Heart right ventricle (tissue), 16 donors: ENCODE measurements around the gene ECSIT. TPM values are rescaled to one million over a fixed set of nuclear protein-coding genes. Genes with fewer than 3 reads are reported as not detected.

ENCODE experiments used
- ATAC-seq, 8 donors: fragments of 200-7000 bp; cut with Tn5 transposase; one replicate each; pipeline ENCODE4 v1.9.1; 2020; ENCODE audit warnings: mild to moderate bottlenecking in 8 of 8, moderate library complexity in 8 of 8, moderate number of reproducible peaks in 1 of 8
- DNase-seq, 2 donors: peaks; one replicate each; pipeline ENCODE4 v3.0.0-alpha.2; 2020
- H3K27ac ChIP-seq, 10 donors: fragments of 200-600 bp; sonication (generic) in 2 of 10; one replicate each; pipeline versions ENCODE4 v1.5.0 to v1.8.0; 2020 to 2022; ENCODE audit warnings: mild to moderate bottlenecking in 3 of 10
- H3K27me3 ChIP-seq, 7 donors: fragments of 200-600 bp; one replicate each; pipeline ENCODE4 v1.8.0; 2021 to 2022; ENCODE audit warnings: mild to moderate bottlenecking in 2 of 7
- H3K36me3 ChIP-seq, 9 donors: fragments of 200-600 bp; sonication (generic) in 1 of 9; one replicate each; pipeline versions ENCODE4 v1.5.0 to v1.8.0; 2020 to 2022; ENCODE audit warnings: mild to moderate bottlenecking in 2 of 9
- H3K4me1 ChIP-seq, 9 donors: fragments of 200-600 bp; sonication (generic) in 1 of 9; one replicate each; pipeline versions ENCODE4 v1.5.0 to v1.8.0; 2020 to 2022; ENCODE audit warnings: mild to moderate bottlenecking in 4 of 9
- H3K4me3 ChIP-seq, 10 donors: fragments of 200-600 bp; sonication (generic) in 2 of 10; one replicate each; pipeline versions ENCODE4 v1.5.0 to v1.8.0; 2020 to 2022; ENCODE audit warnings: mild to moderate bottlenecking in 7 of 10, moderate library complexity in 2 of 10
- H3K9me3 ChIP-seq, 11 donors: fragments of 200-600 bp in 10 of 11; sonication (generic) in 2 of 11; one replicate each; pipeline versions ENCODE4 v1.5.0 to v1.8.0; 2013 to 2022; ENCODE audit warnings: mild to moderate bottlenecking in 2 of 11, control low read depth in 1 of 11, moderate library complexity in 1 of 11
- WGBS, 2 donors: extraction: QIAGEN DNeasy Blood & Tissue Kit; methylation state at CpG; one replicate each; pipeline ENCODE4 v1.1.7; 2013; ENCODE audit warnings: inconsistent platforms in 1 of 2; 5-methylcytosine and 5-hydroxymethylcytosine counted together
- intact Hi-C, 10 donors: fragments of 100-400 bp; cut with DNase I; formaldehyde crosslinking; loops; one replicate each; pipeline versions ENCODE4 v1.11.1 to v1.14.2; 2022
- microRNA-seq, 2 donors: library from miRNA; unstranded; fragments of <30 nt; microRNA quantifications; one replicate each; pipeline ENCODE4 v1.2.0, GENCODE V29; 2021
- polyA plus RNA-seq, 2 donors: library from polyadenylated mRNA; stranded (reverse); fragments of 200-250 nt; gene quantifications; one replicate each; pipeline ENCODE4 v1.2.3, GENCODE V29; 2013
- total RNA-seq, 10 donors: library from RNA; stranded (reverse); fragmentation: NEBNext Ultra II Directional in 3 of 10; extraction: Animal tissue kit (Norgen Biotek cat#: 25700) in 3 of 10; gene quantifications; one replicate each; pipeline versions ENCODE4 v1.2.1 to v1.2.4, GENCODE V29; 2021 to 2023
- TF ChIP-seq, protein P1 (sequence below), 9 donors: fragments of 200-600 bp; sonication (generic) in 2 of 9; IDR thresholded peaks; one replicate each; pipeline versions ENCODE4 v1.5.0 to v1.8.0; 2021 to 2022; ENCODE audit warnings: antibody characterized with exemption in 9 of 9, mild to moderate bottlenecking in 5 of 9, moderate library complexity in 1 of 9
- donor health status: Arrhythmogenic right ventricular cardiomyopathy.
- donor health status: ischemic (EF 13 %, LVEDD 7.1; RV severe dilation, severe dysfunction).
- donor health status: healthy with polysubstance abuse.
- donor health status: DM: no; HTN: yes; CAD: no.
- donor health status: DM: no; HTN: no; CAD: no.
- donor health status: ischemic (EF 25% LVEDD 6.9; RV normal size, moderate dysfunction).
- donor health status: ischemic (EF 25% LVEDD 5.7; RV mildly dilated, moderate dysfunction).
- donor health status: healthy.
- donor health status: DM: yes; HTN: yes; CAD: no.
- donor health status: Ischemic cardiomyopathy.
- donor health status: ischemic (EF 35%, LVEDD 5.7; RV mildly dilated, moderate dysfunction).
- donor health status: nonischemic (EF 11% LVEDD 7.7; RV severe dilation, severe dysfunction).
- donor health status: DM: yes; HTN: yes; CAD: no.
- donor health status: PGD.
- donor health status: ischemic (EF 29% LVEDD 5.4; RV normal size, mild dysfunction).
- donor health status: nonischemic (EF 23%, LVEDD 6.1; RV moderate dilation, normal function).

The ECSIT gene
- total and polyA plus RNA-seq, 12 donors = 86.8 to 226 (median 139) TPM

GRCh38 chr19:11458236-11458900, 70.6 kb downstream of the ECSIT start:
- ATAC-seq (peak in 1 of 8 donors; percentile 36), DNase-seq (no peak)
- intact Hi-C loops = no loop called here
- Histone ChIP-seq H3K9me3 (no peaks in the 10 kb centered on the region), H3K4me1 (no peaks in the 10 kb centered on the region), H3K4me3 (no peak overlapping the region), H3K27me3 (peaks cover 0 to 23% (median 16%) of the 10 kb centered on the region in 7 donors), H3K27ac (no peak overlapping the region), H3K36me3 (no peaks in the 10 kb centered on the region)
- TF ChIP-seq, protein P1, sequence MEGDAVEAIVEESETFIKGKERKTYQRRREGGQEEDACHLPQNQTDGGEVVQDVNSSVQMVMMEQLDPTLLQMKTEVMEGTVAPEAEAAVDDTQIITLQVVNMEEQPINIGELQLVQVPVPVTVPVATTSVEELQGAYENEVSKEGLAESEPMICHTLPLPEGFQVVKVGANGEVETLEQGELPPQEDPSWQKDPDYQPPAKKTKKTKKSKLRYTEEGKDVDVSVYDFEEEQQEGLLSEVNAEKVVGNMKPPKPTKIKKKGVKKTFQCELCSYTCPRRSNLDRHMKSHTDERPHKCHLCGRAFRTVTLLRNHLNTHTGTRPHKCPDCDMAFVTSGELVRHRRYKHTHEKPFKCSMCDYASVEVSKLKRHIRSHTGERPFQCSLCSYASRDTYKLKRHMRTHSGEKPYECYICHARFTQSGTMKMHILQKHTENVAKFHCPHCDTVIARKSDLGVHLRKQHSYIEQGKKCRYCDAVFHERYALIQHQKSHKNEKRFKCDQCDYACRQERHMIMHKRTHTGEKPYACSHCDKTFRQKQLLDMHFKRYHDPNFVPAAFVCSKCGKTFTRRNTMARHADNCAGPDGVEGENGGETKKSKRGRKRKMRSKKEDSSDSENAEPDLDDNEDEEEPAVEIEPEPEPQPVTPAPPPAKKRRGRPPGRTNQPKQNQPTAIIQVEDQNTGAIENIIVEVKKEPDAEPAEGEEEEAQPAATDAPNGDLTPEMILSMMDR (IDR thresholded peaks at IDR 0.05) = no peak
- WGBS, 2 donors = 86% methylated on average over 19 of the region's 19 CpGs

DNA sequence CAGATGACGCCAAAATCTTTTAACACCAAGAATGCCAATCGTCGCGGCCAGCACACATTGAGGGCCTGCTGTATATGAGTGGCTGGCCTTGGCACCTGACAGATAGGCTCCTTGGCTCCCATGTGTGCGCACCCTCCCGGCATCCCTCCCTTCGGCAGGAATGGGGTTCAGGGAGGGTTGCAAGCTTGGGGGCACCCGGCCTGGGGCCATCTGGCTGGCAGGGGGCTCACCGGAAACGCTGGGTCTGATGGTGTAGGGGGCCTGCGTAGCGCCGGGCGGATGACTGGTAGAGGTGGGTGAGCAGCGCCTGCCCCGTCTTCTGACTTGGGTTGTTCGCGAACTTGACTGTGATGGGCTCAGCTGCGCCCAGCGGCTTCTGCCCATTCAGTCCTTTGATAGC, 71.1 kb downstream of the ECSIT start:
- no peaks in the 10 kb centered on the region for H3K4me1 ChIP-seq
- ATAC-seq (no peak), DNase-seq (no peak)
- no peak overlapping the region for H3K27ac ChIP-seq
- TF ChIP-seq, protein P1 (IDR thresholded peaks at IDR 0.05) = no peak
- H3K4me3 ChIP-seq = no peak overlapping the region
- H3K27me3 ChIP-seq = peaks cover 0 to 26% (median 18%) of the 10 kb centered on the region in 7 donors
- intact Hi-C loops = no loop called here
- 87 to 90% methylated on average over 20 of the region's 20 CpGs for WGBS, 2 donors
- no peaks in the 10 kb centered on the region for H3K9me3 ChIP-seq
- H3K36me3 ChIP-seq = no peaks in the 10 kb centered on the region

DNA sequence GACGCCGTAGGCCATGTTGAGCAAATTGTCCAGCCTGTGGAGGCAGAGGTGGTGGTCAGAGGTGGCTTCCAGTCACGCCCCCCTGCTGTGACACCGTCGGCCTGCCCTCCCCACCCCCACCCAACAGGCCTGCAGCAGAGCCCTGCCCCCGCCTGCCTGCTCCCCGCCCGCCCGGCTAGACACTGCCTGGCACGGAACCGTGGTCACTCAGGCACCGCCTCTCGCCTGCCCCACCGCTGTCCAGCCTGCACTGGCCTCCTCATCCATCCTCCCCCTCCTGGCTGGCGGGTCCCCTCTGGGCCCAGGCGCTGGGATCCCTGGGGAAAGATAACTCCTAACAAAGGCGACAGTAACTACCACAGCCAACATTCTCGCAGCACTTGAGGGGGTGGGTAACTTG, 71.8 kb downstream of the ECSIT start:
- Histone ChIP-seq H3K27me3 (peaks cover 0 to 30% (median 18%) of the 10 kb centered on the region in 7 donors), H3K36me3 (no peaks in the 10 kb centered on the region), H3K4me1 (peaks cover 0 to 4% (median 0%) of the 10 kb centered on the region in 9 donors), H3K4me3 (no peak overlapping the region), H3K9me3 (no peaks in the 10 kb centered on the region), H3K27ac (no peak overlapping the region)
- intact Hi-C loops = no loop called here
- ATAC-seq (no peak), DNase-seq (no peak)
- TF ChIP-seq, protein P1 (IDR thresholded peaks at IDR 0.05) = no peak
- WGBS, 2 donors = 17 to 21% methylated on average over 12 to 18 of the region's 18 CpGs

DNA sequence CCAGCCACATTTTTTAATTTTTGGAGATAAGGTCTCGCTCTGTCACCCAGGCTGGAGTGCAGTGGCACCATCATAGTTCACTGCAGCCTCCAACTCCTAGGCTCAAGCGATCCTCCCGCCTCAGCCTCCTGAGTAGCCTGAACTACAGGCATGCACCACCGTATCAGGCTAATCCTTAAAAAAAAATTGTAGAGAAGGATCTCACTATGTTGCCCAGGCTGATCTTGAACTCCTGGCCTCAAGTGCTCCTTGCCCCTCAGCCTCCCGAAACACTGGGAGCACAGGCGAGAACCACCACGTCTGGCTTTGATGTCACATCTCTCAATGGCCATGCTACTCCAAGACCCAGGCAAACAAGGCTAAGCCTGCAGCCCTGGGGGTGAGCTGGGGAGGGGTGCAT, 72.3 kb downstream of the ECSIT start:
- WGBS, 2 donors = 83 to 89% methylated on average over 7 of the region's 7 CpGs
- H3K27ac ChIP-seq = no peak overlapping the region
- TF ChIP-seq, protein P1 (IDR thresholded peaks at IDR 0.05) = no peak
- no peak for ATAC-seq
- H3K9me3 ChIP-seq = no peaks in the 10 kb centered on the region
- H3K36me3 ChIP-seq = no peaks in the 10 kb centered on the region
- no peak overlapping the region for H3K4me3 ChIP-seq
- peaks cover 0 to 30% (median 18%) of the 10 kb centered on the region in 7 donors for H3K27me3 ChIP-seq
- H3K4me1 ChIP-seq = peaks cover 0 to 8% (median 0%) of the 10 kb centered on the region in 9 donors
- no peak for DNase-seq
- intact Hi-C loops = no loop called here

Small RNA genes lying within 50 kb of the gene (microRNA-seq; reads per million reads assigned to microRNA genes)
- 0 reads per million in 2 donors for gene MIR7974

Other genes with a start within 250 kb of the ECSIT start
- not detected for gene TSPAN16, start 233.0 kb downstream of the ECSIT start, total RNA-seq
- not detected for gene TSPAN16, start 233.0 kb downstream of the ECSIT start, polyA plus RNA-seq
- 10 to 100 TPM in 3 of 10 donors, 1 to 10 TPM in 7; 4.5 to 11.6 (median 6.3) TPM for gene RAB3D, start 189.5 kb downstream of the ECSIT start, total RNA-seq
- 1 to 10 TPM; 2.7 to 3.1 TPM for gene RAB3D, start 189.5 kb downstream of the ECSIT start, polyA plus RNA-seq
- gene TMEM205, start 182.9 kb downstream of the ECSIT start, total RNA-seq = 100 to 1,000 TPM in 2 of 10 donors, 10 to 100 TPM in 8; 65.1 to 114 (median 83.8) TPM
- gene TMEM205, start 182.9 kb downstream of the ECSIT start, polyA plus RNA-seq = 100 to 1,000 TPM in 1 of 2 donors, 10 to 100 TPM in 1; 89.4 to 184 TPM
- gene CCDC159, start 182.6 kb downstream of the ECSIT start, total RNA-seq = 10 to 100 TPM; 13.4 to 25.5 (median 19.7) TPM
- 10 to 100 TPM; 13.0 to 79.9 TPM for gene CCDC159, start 182.6 kb downstream of the ECSIT start, polyA plus RNA-seq
- 10 to 100 TPM in 5 of 10 donors, 1 to 10 TPM in 5; 4.1 to 19.8 (median 10.3) TPM for gene PLPPR2, start 173.7 kb downstream of the ECSIT start, total RNA-seq
- gene PLPPR2, start 173.7 kb downstream of the ECSIT start, polyA plus RNA-seq = 10 to 100 TPM; 10.0 to 13.2 TPM
- 1 to 10 TPM in 8 of 10 donors, under 1 TPM in 2; 0.53 to 2.1 (median 1.6) TPM for gene SWSAP1, start 154.5 kb downstream of the ECSIT start, total RNA-seq
- gene SWSAP1, start 154.5 kb downstream of the ECSIT start, polyA plus RNA-seq = 1 to 10 TPM; 2.1 to 3.1 TPM
- 1 to 10 TPM; 3.8 to 9.1 (median 4.7) TPM for gene EPOR, start 144.8 kb downstream of the ECSIT start, total RNA-seq
- 10 to 100 TPM in 1 of 2 donors, 1 to 10 TPM in 1; 6.2 to 14.7 TPM for gene EPOR, start 144.8 kb downstream of the ECSIT start, polyA plus RNA-seq
- gene RGL3, start 109.8 kb downstream of the ECSIT start, total RNA-seq = 10 to 100 TPM in 2 of 10 donors, 1 to 10 TPM in 8; 1.2 to 14.4 (median 3.2) TPM
- 10 to 100 TPM in 1 of 2 donors, 1 to 10 TPM in 1; 5.2 to 37.5 TPM for gene RGL3, start 109.8 kb downstream of the ECSIT start, polyA plus RNA-seq
- gene ODAD3, start 94.0 kb downstream of the ECSIT start, total RNA-seq = under 1 TPM in 9 of 10 donors, not detected in 1; 0.17 to 0.64 (median 0.34) TPM
- 1 to 10 TPM in 1 of 2 donors, under 1 TPM in 1; 0.83 to 2.2 TPM for gene ODAD3, start 94.0 kb downstream of the ECSIT start, polyA plus RNA-seq
- 100 to 1,000 TPM; 106 to 177 (median 123) TPM for gene PRKCSH, start 93.5 kb downstream of the ECSIT start, total RNA-seq
- gene PRKCSH, start 93.5 kb downstream of the ECSIT start, polyA plus RNA-seq = 10 to 100 TPM; 84.3 to 96.9 TPM
- under 1 TPM in 7 of 10 donors, not detected in 3; 0.07 to 0.44 (median 0.23) TPM for gene ELAVL3, start 48.1 kb downstream of the ECSIT start, total RNA-seq
- gene ELAVL3, start 48.1 kb downstream of the ECSIT start, polyA plus RNA-seq = under 1 TPM; 0.10 to 0.15 TPM
- 1 to 10 TPM; 2.3 to 6.2 (median 4.0) TPM for gene ZNF653, start 23.3 kb downstream of the ECSIT start, total RNA-seq
- gene ZNF653, start 23.3 kb downstream of the ECSIT start, polyA plus RNA-seq = 1 to 10 TPM; 5.9 to 7.8 TPM
- gene CNN1, start 9.7 kb upstream of the ECSIT start, total RNA-seq = 100 to 1,000 TPM in 7 of 10 donors, 10 to 100 TPM in 3; 63.4 to 267 (median 163) TPM
- 100 to 1,000 TPM; 114 to 678 TPM for gene CNN1, start 9.7 kb upstream of the ECSIT start, polyA plus RNA-seq
- gene ELOF1, start 30.1 kb upstream of the ECSIT start, total RNA-seq = 10 to 100 TPM; 24.9 to 37.5 (median 30.9) TPM
- gene ELOF1, start 30.1 kb upstream of the ECSIT start, polyA plus RNA-seq = 10 to 100 TPM; 52.2 to 91.0 TPM
- gene ACP5, start 48.5 kb upstream of the ECSIT start, total RNA-seq = 10 to 100 TPM in 1 of 10 donors, 1 to 10 TPM in 7, under 1 TPM in 2; 0.80 to 22.7 (median 2.0) TPM
- 1 to 10 TPM; 1.9 to 4.0 TPM for gene ACP5, start 48.5 kb upstream of the ECSIT start, polyA plus RNA-seq
- 1 to 10 TPM; 5.3 to 9.8 (median 6.7) TPM for gene ZNF627, start 68.3 kb upstream of the ECSIT start, total RNA-seq
- gene ZNF627, start 68.3 kb upstream of the ECSIT start, polyA plus RNA-seq = 1 to 10 TPM; 3.6 to 4.1 TPM
- 1 to 10 TPM; 2.2 to 5.7 (median 3.3) TPM for gene ZNF823, start 209.8 kb upstream of the ECSIT start, total RNA-seq
- 1 to 10 TPM; 2.0 to 5.5 TPM for gene ZNF823, start 209.8 kb upstream of the ECSIT start, polyA plus RNA-seq
- gene ZNF441, start 237.9 kb upstream of the ECSIT start, total RNA-seq = 1 to 10 TPM; 2.8 to 7.0 (median 5.2) TPM
- gene ZNF441, start 237.9 kb upstream of the ECSIT start, polyA plus RNA-seq = 1 to 10 TPM; 1.7 to 5.6 TPM